ENCODE data around the gene SLC19A2. TPM values are rescaled to one million over a fixed set of nuclear protein-coding genes. Genes with fewer than 3 reads are reported as not detected.

SLC19A2 gene
- total and polyA plus RNA-seq, 8 donors, result 5.8 to 84.3 (median 16.7) TPM

GRCh38 chr1:169515641-169516040 lies 29.9 kb upstream of the SLC19A2 start:
- Histone ChIP-seq H3K27ac (no peak overlapping the region), H3K4me1 (peaks cover 0 to 6% (median 5%) of the 10 kb centered on the region in 4 donors), H3K27me3 (no peaks in the 10 kb centered on the region), H3K9me3 (no peaks in the 10 kb centered on the region), H3K4me3 (no peak overlapping the region), H3K36me3 (no peaks in the 10 kb centered on the region)
- intact Hi-C loops (cut with DNase I; ENCODE audit: low total_unique reads), result no loop called here
- DNase-seq, result no peak
- TF ChIP-seq POLR2A (IDR thresholded peaks at IDR 0.05), result no peak
- no peak for TF ChIP-seq CTCF (IDR thresholded peaks at IDR 0.05)
- no peak for TF ChIP-seq EP300 (IDR thresholded peaks at IDR 0.05)
- no peak for TF ChIP-seq POLR2AphosphoS5 (IDR thresholded peaks at IDR 0.05)

GRCh38 chr1:169514566-169515270 lies 29.0 kb upstream of the SLC19A2 start:
- Histone ChIP-seq H3K4me3 (no peak overlapping the region), H3K27ac (no peak overlapping the region), H3K9me3 (no peaks in the 10 kb centered on the region), H3K36me3 (no peaks in the 10 kb centered on the region), H3K4me1 (peaks cover 0 to 13% (median 6%) of the 10 kb centered on the region in 4 donors), H3K27me3 (no peaks in the 10 kb centered on the region)
- no peak for TF ChIP-seq POLR2AphosphoS5 (IDR thresholded peaks at IDR 0.05)
- TF ChIP-seq EP300 (IDR thresholded peaks at IDR 0.05), result no peak
- TF ChIP-seq POLR2A (IDR thresholded peaks at IDR 0.05), result no peak
- TF ChIP-seq CTCF (IDR thresholded peaks at IDR 0.05), result no peak
- intact Hi-C loops (cut with DNase I; ENCODE audit: low total_unique reads), result no loop called here
- 21 to 40% (median 24%) methylated on average over 2 of the region's 2 CpGs for WGBS, 5 donors
- no peak for DNase-seq

- Histone ChIP-seq H3K4me1 (peaks cover 2 to 28% (median 19%) of the 10 kb centered on the region in 4 donors), H3K36me3 (no peaks in the 10 kb centered on the region), H3K4me3 (no peak overlapping the region), H3K27me3 (no peaks in the 10 kb centered on the region), H3K9me3 (no peaks in the 10 kb centered on the region), H3K27ac (peak overlapping the region in 3 of 5 donors; percentile 4 to 71 (median 11))
- TF ChIP-seq CTCF (IDR thresholded peaks at IDR 0.05) (no peak), POLR2A (IDR thresholded peaks at IDR 0.05) (no peak), POLR2AphosphoS5 (IDR thresholded peaks at IDR 0.05) (no peak), EP300 (IDR thresholded peaks at IDR 0.05) (no peak)
- DNase-seq, result no peak
- intact Hi-C loops (cut with DNase I; ENCODE audit: low total_unique reads), result no loop called here
Observed at GRCh38 chr1:169513208-169513607, 27.5 kb upstream of the SLC19A2 start.

GRCh38 chr1:169511316-169512005 lies 25.7 kb upstream of the SLC19A2 start:
- TF ChIP-seq CTCF (IDR thresholded peaks at IDR 0.05) (no peak), POLR2AphosphoS5 (IDR thresholded peaks at IDR 0.05) (peak; percentile 16 to 43 (median 38)), POLR2A (IDR thresholded peaks at IDR 0.05) (no peak), EP300 (IDR thresholded peaks at IDR 0.05) (no peak)
- no peak overlapping the region for H3K4me3 ChIP-seq
- no peaks in the 10 kb centered on the region for H3K36me3 ChIP-seq
- no peak for DNase-seq
- WGBS, 5 donors, result 41 to 61% (median 51%) methylated on average over 3 of the region's 3 CpGs
- H3K4me1 ChIP-seq, result peaks cover 4 to 37% (median 26%) of the 10 kb centered on the region in 4 donors
- intact Hi-C loops (cut with DNase I; ENCODE audit: low total_unique reads), result no loop called here
- no peaks in the 10 kb centered on the region for H3K27me3 ChIP-seq
- no peaks in the 10 kb centered on the region for H3K9me3 ChIP-seq
- peak overlapping the region in 4 of 5 donors; percentile 36 to 72 (median 56) for H3K27ac ChIP-seq

All from stomach (tissue), 9 donors.